GM21825 (cell line): ENCODE measurements around the gene ESRRB.

ENCODE experiments used
- ATAC-seq: cut with Tn5 transposase; IDR thresholded peaks from one replicate; pipeline ENCODE4 v1.9.1; 2021; ENCODE audit warnings: mild to moderate bottlenecking, moderate library complexity; ENCODE audit not compliant: unreplicated experiment

The ESRRB gene

DNA sequence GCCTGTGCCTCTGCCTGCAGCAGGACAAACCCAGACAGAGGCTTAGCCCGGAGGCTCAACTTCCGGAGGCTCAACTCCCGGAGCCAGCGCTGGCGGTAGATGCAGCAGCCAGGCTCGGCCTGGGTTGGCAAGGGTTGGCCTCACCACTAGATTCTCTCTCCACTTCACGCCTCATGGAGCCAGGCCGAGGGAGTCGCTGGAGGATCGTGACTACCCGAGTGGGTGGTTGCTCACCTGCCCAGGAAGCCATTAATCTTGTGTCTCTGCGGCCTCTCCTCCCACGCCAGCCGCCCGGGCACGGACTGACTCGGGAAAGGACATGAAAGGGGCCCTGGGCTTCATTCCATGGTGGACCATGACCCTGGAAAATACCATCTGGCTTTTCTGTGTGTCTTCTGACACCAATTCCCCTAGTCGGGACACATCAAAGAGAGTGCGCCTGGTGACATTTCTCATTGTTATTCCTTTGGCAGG lies 20.8 kb downstream of the ESRRB start:
- no peak for ATAC-seq

DNA sequence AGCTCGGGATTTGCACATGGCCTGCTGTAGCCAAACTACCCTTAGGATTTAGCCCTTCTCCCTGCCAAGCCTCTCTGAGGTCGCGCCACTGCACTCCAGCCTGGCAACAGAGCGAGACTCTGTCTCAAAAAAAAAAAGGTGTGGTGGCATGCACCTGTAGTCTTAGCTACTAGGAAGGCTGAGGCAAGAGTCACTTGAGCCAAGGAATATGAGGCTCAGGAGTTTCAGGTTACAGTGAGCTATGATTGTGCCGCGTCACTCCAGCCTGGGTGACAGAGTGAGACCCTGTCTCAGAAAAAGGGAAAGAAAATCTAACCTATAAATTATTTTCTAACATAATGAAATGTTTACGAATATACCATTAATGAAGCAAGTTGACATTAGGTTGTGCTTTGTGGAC lies 29.7 kb downstream of the ESRRB start:
- ATAC-seq, result no peak

DNA sequence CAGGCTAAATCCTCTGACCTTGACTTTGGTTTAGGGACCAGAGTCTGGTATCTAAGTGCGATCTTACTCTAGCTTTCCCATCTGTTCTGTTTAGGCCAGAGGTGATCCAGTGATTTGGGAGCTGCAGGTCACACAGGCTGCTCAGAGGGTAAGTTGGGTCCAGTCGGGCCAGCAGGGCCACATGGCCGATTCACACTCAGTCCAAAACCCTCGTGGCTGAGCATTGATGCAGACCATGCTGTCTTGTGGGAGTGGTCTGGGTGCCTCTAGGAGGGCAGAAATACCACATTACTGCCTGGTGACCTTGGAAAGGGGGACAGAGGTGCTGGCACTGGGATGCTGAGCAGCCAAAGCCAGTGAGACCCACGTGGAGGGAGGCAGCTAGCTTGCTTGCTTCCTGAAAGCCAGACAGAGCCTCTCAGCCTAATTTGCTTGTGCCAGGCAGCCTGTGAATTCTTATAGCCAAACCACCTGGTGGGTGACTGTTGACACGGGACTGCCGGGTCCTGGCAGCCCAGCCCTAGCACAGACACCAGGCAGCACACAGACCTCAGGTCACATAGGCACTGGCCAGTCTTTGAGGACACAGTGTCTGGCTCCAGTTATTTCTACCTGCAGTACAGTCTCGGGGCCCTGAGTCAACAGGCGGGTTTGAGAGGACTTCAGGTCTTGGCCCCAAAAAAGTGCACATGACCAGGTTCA lies 31.7 kb downstream of the ESRRB start:
- no peak for ATAC-seq

DNA sequence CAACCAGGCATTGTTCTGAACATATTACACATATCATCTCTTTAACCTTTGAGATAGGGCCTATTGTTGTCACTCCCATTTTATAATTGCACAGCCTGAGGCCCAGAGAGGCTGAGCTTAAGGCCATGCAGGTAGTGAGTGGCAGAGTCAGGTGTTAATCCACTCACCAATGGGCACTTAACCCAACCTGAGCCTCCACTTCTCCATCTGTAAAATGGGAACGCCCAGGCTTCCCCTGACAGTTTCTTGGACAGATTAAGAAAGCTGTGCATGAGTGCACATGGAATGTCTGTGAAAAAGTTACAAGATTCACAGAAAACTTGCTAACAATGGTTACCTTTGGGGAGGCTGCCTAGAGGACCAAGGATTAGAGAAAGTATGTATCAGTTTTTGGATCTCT lies 32.9 kb downstream of the ESRRB start:
- ATAC-seq, result no peak

DNA sequence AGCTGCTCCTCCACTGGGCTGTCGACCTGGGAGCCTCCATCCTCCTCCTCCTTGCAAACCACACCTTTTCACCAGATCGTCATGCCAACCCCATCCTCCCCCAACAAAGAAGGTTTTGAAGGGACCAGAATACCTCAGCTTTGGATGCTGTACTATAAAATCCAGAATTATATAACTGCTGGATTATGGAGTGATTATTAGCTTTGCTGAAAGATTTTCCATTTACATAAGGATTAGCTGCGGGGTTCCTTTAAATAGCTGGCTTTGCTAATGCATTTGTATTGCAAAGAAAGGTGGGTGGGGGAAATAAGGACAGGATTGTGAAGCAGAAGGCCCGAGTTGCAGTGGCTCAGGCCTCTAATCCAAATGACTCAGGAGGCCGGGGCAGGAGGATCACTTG lies 36.6 kb downstream of the ESRRB start:
- no peak for ATAC-seq

DNA sequence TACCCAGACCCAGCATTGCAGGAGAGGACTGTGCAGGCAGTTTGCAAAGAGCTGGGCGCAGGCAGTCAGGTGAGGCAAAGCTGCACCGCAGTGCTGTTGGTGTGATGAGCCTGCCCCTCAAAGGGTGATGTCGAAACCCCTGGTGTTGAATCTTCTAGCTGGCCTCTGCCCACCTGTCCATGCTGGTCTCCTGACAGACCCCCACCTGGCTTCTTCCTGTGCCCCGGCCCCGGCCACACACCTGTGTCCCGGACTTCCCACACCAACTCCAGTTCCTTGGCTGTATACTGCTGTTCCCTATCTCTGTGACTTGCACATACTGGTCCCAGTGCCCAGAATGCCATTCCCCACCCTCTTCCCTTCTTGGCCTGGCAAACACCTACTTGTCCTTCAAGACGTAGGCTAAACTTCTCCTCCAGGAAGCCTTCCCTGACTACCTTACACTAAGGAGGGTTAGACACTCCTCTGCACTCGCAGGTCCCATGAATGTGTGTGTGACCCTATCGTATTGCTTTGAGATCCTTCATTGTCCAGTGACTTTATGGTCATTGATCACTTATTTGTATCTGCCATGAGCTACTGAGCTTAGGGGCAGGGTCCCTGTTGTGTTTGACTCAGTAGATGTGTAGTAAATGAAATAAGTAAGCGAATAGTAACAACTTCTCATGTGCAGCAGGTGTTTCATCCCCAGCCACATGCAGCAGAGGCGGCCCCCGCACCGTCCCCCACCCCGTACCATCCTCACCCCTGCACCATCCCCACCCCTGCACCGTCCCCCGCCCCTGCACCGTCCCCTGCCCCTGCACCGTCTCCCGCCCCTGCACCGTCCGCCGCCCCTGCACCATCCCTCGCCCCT lies 37.4 kb downstream of the ESRRB start:
- ATAC-seq, result no peak

DNA sequence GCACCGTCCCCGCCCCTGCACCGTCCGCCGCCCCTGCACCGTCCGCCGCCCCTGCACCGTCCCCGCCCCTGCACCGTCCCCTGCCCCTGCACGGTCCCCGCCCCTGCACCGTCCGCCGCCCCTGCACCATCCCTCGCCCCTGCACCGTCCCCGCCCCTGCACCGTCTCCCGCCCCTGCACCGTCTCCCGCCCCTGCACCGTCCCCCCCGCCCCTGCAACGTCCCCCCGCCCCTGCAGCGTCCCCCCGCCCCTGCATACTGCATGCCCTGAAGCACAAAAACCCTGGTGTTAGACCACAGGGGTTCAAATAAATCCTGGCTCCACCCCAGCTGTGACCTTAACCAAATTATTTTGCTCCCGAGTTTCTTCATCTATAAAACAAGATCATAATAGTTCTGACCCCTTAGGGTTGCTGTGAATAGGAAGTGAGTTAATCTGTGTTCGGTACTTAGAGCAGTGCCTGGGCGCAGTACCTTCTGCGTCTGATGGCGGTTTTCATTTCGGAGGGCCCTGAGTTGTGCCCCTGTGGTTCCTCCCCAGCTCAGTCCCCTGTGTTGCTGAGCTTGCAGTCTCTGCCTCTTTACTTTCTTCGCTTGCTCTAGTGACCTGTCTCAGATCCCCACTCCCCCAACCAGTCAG lies 38.1 kb downstream of the ESRRB start:
- no peak for ATAC-seq

DNA sequence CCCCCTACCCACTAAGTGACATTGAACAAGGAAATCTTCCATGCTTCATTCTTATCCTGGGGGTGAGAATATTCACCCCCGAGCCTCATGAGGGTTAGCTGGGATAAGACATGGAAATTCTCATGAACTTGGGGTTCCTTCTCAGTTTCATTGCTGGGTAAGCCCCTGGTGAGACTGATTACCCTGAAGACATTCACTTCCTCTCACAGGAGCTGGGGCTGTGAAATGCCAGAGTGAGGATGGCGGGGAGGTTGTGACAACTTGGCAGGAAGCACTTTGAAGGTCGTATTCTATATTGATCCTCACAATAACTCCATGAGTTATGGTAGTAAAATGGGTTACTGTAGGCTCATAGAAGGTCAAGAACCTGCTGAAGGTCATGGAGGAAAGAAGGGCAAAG lies 43.5 kb downstream of the ESRRB start:
- no peak for ATAC-seq

DNA sequence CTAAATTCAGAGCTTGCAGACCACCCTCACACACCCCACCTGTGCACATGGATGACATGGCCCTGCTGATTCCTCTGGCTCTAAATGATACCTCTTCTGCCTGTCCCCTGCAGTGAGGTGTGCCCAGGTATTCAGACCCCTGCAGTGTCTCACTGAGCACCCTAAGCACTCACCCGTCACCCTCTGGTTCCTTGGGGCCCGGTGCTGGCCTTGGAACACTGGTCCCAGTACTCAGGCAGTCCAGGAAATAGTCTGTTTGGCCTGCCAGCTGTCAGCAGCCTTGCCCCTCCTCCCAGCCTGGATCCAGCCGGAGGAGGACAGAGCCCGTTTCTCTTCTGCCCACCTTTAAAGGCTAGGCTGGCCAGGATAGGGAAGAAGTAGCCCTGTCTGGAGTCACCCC lies 44.9 kb downstream of the ESRRB start:
- ATAC-seq, result no peak

DNA sequence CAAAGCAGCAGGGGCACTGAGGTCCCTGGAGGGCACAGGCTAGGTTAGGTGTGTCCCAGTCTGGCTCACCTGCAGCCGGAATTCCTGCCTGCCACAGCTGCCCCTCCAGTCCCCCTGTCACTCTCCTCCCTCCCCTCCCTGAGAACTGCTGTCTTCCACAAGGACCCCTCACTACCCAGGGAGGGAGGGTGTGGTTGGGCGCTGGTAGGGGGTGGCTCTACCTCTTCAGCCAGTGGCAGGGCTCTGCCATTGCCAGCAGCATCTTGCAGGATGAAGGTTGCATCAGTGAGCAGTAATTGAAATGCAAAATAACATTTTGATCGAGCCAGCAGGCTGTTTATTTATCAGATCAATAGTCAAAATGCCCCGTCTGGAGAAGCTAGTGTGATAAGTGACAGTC lies 45.7 kb downstream of the ESRRB start:
- no peak for ATAC-seq

DNA sequence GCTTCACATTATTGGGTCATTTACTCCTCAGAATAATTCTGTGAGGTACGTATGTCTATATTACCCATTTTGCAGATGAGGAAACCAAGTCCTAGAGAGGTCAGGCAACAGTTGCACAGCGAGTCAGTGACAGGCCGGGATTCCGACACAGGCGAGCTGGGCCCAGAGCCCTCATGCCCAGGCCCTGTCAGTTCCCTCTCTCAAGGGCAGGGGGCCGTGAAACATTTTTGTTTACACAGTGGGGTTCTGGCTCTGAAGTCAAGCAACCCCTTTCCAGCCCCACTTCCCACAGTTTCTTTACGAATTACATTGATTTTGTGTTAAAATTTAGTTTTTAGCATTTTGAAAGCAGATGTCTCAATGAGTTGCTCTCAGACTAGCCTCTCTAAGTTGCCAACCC lies 46.7 kb downstream of the ESRRB start:
- ATAC-seq, result no peak

DNA sequence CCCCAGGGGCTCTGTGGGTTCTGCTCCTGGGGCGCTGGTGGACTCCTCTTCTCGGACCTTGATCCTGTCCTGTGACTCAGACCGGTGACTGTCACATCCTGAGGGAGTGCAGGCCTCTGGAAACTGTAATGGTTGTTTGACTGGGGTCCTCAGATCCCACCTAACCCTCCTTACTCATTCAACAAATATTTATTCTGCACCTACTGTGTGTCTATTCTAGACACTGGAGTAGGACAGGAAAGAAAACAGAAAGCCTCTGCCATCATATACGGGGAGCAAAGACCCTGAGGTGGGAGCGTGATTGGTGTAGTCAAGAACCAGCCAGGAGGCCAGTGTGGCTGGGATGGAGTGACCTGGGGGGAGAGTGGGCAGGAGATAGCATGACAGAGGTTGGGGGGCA lies 47.6 kb downstream of the ESRRB start:
- no peak for ATAC-seq

DNA sequence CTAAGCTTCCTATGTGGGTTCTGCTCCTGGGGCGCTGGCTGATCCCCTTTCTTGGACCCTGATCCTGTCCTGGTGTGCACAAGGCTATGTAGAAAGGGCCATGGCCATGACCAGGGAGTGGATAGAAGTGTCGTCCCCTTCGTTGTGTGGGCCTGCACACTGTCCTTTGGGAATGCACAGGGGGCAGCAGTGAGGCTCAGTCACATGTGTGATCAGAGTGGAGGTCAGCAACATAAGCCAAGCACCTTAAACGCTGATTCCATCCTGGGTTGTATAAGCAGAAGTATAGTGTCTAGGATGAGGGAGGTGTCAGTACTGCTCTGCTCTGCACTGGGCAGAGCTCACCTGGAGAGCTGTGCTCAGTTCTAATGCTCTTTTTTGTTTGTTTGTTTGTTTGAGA lies 48.4 kb downstream of the ESRRB start:
- ATAC-seq, result no peak

DNA sequence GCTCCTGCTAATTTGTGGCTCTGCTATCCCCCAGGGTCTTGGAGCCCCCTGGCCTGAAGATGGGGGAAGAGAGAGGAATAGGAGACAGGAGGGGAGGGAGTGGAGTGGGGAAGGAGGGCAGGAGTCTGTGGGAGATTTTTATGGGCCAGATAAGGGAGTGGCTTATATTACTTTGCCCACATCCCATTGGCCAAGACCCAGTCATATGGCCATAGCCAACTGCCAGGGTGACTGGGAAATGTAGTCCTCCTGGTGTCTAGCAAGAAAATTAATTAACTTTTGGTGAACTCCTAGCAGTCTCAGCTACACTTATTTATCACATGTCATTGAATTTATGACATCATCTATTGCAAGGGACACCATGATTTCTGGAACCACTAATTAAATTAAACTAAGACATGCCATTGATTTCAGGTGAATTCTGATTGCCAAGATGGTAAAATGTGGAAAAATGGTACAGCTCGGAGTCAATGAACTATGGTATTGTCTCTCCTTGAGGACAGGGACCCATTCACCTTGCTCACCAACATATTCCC lies 50.3 kb downstream of the ESRRB start:
- no peak for ATAC-seq

DNA sequence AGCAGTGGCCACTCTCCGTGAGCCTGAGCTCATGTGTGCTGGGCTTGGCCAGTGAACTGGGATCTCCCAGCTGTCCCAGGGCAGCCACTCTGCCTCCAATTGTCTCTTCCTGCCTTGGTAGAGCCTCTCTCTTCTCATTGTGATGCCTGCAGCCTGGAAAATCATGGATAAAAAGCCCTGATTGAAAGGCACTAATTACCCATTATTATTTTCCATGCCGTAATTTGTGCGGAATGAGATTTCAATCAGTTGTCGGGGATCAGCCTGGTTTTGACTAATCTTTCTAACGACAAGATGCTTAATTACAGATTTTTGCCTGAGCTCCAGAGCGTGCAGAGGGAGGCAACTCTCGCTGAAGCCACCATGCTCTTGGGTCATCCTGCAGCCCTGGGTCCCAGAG lies 52.7 kb downstream of the ESRRB start:
- ATAC-seq, result no peak

DNA sequence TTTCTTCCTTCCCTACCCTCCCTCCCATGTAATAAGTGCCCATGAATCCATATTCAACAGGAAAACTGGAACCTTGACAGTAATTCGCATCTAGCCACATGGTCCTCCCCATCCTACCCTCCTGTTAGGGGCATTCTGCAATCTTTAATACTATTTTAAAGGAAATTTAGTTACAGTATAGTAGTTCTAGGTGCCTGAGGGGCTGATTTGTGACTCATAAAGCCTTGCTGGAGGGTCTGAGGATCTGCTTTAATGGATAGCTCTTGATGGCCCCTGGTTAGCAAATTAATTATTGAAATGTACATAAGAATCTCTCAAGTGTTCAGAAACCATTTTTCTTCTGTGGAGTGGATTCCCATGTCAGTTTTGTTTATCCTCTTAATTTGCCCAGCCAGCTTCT lies 54.1 kb downstream of the ESRRB start:
- no peak for ATAC-seq

DNA sequence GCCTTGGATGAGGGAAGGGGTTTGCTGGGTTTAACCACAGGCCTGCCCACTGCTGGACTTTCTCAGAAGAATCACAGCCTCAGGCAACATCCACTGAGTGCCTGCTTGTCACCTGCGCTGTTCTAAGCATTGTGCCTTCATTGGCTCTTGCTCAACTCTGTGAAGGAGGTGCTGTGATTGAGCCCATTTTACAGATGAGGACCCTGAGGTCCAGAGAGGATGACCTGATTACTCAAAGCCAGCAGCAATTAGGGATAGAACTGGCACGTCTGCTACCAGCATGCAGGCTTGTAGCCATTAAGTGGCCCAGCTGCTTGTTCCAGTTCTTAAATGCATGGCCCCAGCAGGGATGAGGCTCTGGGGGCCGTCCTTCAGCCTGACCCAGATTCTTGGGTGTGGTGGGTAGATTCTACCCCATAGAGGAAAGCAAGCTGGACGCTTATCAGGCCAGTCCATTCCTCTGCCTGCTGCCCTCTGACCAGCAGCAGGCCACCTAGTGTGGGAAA lies 54.6 kb downstream of the ESRRB start:
- ATAC-seq, result no peak

DNA sequence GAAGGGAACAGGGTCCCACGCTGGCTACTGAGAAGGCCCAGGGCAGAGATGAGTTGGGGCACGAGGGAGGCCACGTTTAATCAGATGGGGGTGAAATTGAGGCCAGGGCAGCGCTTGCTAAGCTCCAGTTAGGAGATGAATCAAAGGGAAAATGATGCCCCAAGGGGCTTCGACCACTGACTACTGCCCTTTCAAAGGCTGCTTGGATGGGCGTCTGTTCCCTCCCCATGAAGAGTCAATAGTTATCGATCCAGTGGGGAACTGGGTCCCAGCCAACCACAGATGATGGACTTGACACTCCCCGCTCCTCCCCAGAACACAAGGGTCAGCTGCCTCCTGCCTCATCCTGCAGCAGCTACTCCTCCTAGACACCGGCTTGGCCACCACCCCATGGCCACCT lies 55.6 kb downstream of the ESRRB start:
- ATAC-seq, result no peak

DNA sequence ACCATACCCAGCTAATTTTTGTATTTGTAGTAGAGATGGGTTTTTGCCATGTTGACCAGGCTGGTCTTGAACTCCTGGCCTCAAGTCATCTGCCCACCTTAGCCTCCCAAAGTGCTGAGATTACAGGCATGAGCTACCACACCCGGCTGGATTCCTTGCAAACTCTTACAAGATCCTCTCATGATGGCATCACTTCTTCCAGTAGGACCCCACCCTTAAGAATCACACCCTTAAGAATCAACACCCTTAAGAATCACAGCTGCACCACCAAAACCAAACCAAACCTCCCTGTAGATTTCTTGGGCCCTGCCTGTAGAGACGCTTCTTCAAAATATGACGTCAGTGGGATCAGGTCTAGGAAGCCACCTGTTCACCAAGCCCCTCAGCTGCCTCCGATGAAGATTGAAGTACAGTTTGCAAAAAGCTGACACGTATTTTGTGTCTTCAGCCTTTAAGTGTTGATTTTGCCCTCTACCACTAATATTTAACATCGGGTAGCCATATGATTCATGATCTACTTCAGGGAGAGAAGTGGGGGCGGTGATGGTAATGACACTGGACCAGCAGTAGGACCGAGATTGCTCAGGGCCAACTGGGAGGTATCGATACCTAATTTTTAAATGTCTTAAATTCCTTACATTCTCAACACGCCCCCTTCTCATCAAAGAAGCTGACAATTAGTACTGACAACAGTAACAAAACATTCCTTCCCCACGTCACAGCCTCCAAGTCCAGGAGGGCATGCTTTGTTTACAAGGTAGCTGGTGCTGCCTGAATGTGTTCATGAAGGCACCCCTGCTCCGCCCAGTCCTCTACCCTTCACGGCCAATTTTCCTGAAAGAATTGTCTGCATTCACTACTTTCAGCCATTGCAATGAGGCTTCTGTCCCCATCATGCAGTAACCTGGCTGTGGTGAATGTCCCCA lies 57.2 kb downstream of the ESRRB start:
- ATAC-seq, result no peak

DNA sequence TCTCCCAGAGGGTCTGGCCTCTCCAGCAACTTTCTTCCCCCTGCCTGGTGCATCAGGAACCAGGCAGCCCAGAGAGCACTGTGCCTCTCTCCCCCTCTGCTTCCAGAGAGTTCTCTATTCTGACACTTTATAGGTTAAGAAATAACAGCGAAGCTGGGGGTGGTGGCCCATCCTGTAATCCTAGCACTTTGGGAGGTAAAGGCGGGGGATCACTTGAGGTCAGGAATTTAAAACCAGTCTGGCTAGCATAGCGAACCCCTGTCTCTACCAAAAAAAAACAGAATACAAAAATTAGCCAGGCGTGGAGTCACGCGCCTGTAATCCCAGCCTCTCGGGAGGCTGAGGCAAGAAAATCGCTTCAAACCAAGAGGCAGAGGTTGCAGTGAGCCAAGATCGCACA lies 58.3 kb downstream of the ESRRB start:
- no peak for ATAC-seq
